H1 (cell line): Measurements from ENCODE around the gene JAKMIP1. TPM values are rescaled to one million over a fixed set of nuclear protein-coding genes. Genes with fewer than 3 reads are reported as not detected.

Source experiments
- CTCF ChIA-PET: fragments of 300-600 bp; sonication (Branson Sonifier 250); formaldehyde crosslinking; loops from one replicate; lab custom pipeline; 2021; ENCODE audit not compliant: partially characterized antibody; lab: Charles Lee
- POLR2A ChIA-PET: fragments of 300-600 bp; sonication (Branson Sonifier 250); formaldehyde crosslinking; loops from one replicate; lab custom pipeline; 2021; ENCODE audit warnings: inconsistent platforms; ENCODE audit not compliant: partially characterized antibody; lab: Charles Lee
- DNase-seq, 2 experiments: peaks; one replicate each; pipeline versions ENCODE4 v3.0.0 to v3.0.0-alpha.2; 2010 to 2022; ENCODE audit warnings: low spot score in 2 of 2, low read depth in 1 of 2, mixed read lengths in 1 of 2
- FAIRE-seq: peaks from 2 replicates; lab custom pipeline; 2011; peaks lifted over from hg19 to GRCh38; lab: Jason Lieb, UNC
- H2AFZ ChIP-seq: 2 replicates; pipeline ENCODE4 v1.8.1; 2012; ENCODE audit warnings: low read length, inconsistent platforms
- H2AK5ac ChIP-seq: 2 replicates; pipeline ENCODE4 v1.6.1; 2013; ENCODE audit warnings: low read depth, low read length
- H2BK120ac ChIP-seq: replicated peaks from 2 replicates; pipeline ENCODE3; 2013; ENCODE audit warnings: low read depth, low read length, inconsistent platforms
- H2BK12ac ChIP-seq: 2 replicates; pipeline ENCODE4 v1.6.1; 2013; ENCODE audit warnings: low read depth, low read length
- H2BK15ac ChIP-seq: 2 replicates; pipeline ENCODE4 v1.6.1; 2013; ENCODE audit warnings: low read length
- H2BK20ac ChIP-seq: 2 replicates; pipeline ENCODE4 v1.6.1; 2013; ENCODE audit warnings: low read length
- H2BK5ac ChIP-seq: 2 replicates; pipeline ENCODE4 v1.6.1; 2013; ENCODE audit warnings: low read depth, low read length
- H3K14ac ChIP-seq: 2 replicates; pipeline ENCODE4 v1.6.1; 2013; ENCODE audit warnings: inconsistent platforms; ENCODE audit not compliant: insufficient read length
- H3K18ac ChIP-seq: 2 replicates; pipeline ENCODE4 v1.6.1; 2013; ENCODE audit warnings: low read length; ENCODE audit errors: extremely low read depth
- H3K23ac ChIP-seq: 2 replicates; pipeline ENCODE4 v1.6.1; 2013; ENCODE audit warnings: inconsistent platforms; ENCODE audit not compliant: insufficient read length
- H3K23me2 ChIP-seq: 2 replicates; pipeline ENCODE4 v1.6.1; 2013; ENCODE audit warnings: low read depth, low read length
- H3K27ac ChIP-seq: 2 replicates; pipeline ENCODE4 v1.6.1; 2011; ENCODE audit warnings: low read depth, low read length, inconsistent platforms
- H3K27me3 ChIP-seq, 4 experiments: replicated peaks in 1 of 4; 1 replicate in 1 of 4; 2 replicates in 3 of 4; pipeline versions ENCODE4 v1.6.1 to v1.8.1; 2011 to 2013; ENCODE audit warnings: low read length in 3 of 4, mild to moderate bottlenecking in 3 of 4, inconsistent platforms in 2 of 4, mixed read lengths in 2 of 4, moderate library complexity in 1 of 4; ENCODE audit not compliant: control insufficient read depth in 3 of 4, insufficient read depth in 3 of 4; ENCODE audit errors: extremely low read depth in 1 of 4
- H3K36me3 ChIP-seq, 4 experiments: 2 replicates each; pipeline versions ENCODE4 v1.6.1 to v1.8.1; 2011 to 2013; ENCODE audit warnings: mild to moderate bottlenecking in 4 of 4, low read length in 3 of 4, moderate library complexity in 2 of 4, control low read depth in 1 of 4, inconsistent platforms in 1 of 4; ENCODE audit not compliant: insufficient read depth in 4 of 4, control insufficient read depth in 2 of 4
- H3K4ac ChIP-seq: replicated peaks from 2 replicates; pipeline ENCODE3; 2013; ENCODE audit warnings: low read length, low read depth, mixed read lengths, inconsistent platforms; ENCODE audit not compliant: insufficient read length
- H3K4me1 ChIP-seq, 4 experiments: replicated peaks in 1 of 4; 1 replicate in 1 of 4; 2 replicates in 3 of 4; pipeline versions ENCODE4 v1.6.1 to v1.8.1; 2011 to 2013; ENCODE audit warnings: low read length in 3 of 4, inconsistent platforms in 2 of 4, mixed read lengths in 1 of 4; ENCODE audit not compliant: insufficient read depth in 4 of 4, control insufficient read depth in 3 of 4
- H3K4me2 ChIP-seq, 2 experiments: 2 replicates each; pipeline versions ENCODE4 v1.6.1 to v1.8.1; 2011 to 2013; ENCODE audit warnings: low read depth in 2 of 2, low read length in 2 of 2, control low read depth in 1 of 2, inconsistent platforms in 1 of 2, mild to moderate bottlenecking in 1 of 2; ENCODE audit not compliant: insufficient read depth in 1 of 2
- H3K4me3 ChIP-seq, 4 experiments: fragments of 200-600, 300-600 bp in 1 of 4; sonication (generic), shearing (Covaris generic), sonication (Bioruptor Twin) in 1 of 4; 2 replicates each; pipeline versions ENCODE4 v1.5.1 to v1.8.1; 2011 to 2016; ENCODE audit warnings: low read length in 4 of 4, low read depth in 3 of 4, control low read depth in 2 of 4, inconsistent platforms in 2 of 4, mild to moderate bottlenecking in 2 of 4, mixed read lengths in 1 of 4, moderate library complexity in 1 of 4; ENCODE audit not compliant: insufficient read depth in 2 of 4; ENCODE audit errors: extremely low read depth in 1 of 4
- H3K56ac ChIP-seq: replicated peaks from 2 replicates; pipeline ENCODE3; 2013; ENCODE audit warnings: low read depth, mild to moderate bottlenecking, mixed read lengths, low read length, inconsistent platforms; ENCODE audit not compliant: insufficient read length
- H3K79me1 ChIP-seq: 2 replicates; pipeline ENCODE4 v1.6.1; 2013; ENCODE audit warnings: low read depth, low read length, control low read depth
- H3K79me2 ChIP-seq, 2 experiments: 2 replicates each; pipeline versions ENCODE4 v1.6.1 to v1.8.1; 2012 to 2013; ENCODE audit warnings: low read length in 2 of 2, mild to moderate bottlenecking in 2 of 2, inconsistent platforms in 1 of 2; ENCODE audit not compliant: insufficient read depth in 2 of 2, control insufficient read depth in 1 of 2
- H3K9ac ChIP-seq, 4 experiments: replicated peaks in 1 of 4; 1 replicate in 1 of 4; 2 replicates in 3 of 4; pipeline versions ENCODE4 v1.6.1 to v1.8.1; 2011 to 2013; ENCODE audit warnings: low read depth in 3 of 4, low read length in 3 of 4, control low read depth in 2 of 4, mild to moderate bottlenecking in 2 of 4, moderate library complexity in 2 of 4, inconsistent platforms in 1 of 4; ENCODE audit errors: extremely low read depth in 1 of 4
- H3K9me3 ChIP-seq, 2 experiments: 2 replicates each; pipeline versions ENCODE4 v1.6.1 to v1.8.1; 2012 to 2013; ENCODE audit warnings: mild to moderate bottlenecking in 2 of 2, moderate library complexity in 2 of 2, control low read depth in 1 of 2, inconsistent platforms in 1 of 2, low read depth in 1 of 2, low read length in 1 of 2, mixed read lengths in 1 of 2; ENCODE audit not compliant: insufficient read depth in 2 of 2
- H4K20me1 ChIP-seq, 2 experiments: replicated peaks in 1 of 2; 2 replicates each; pipeline versions ENCODE3 to v1.8.1; 2011 to 2013; ENCODE audit warnings: inconsistent platforms in 2 of 2, low read length in 2 of 2, mild to moderate bottlenecking in 1 of 2; ENCODE audit not compliant: insufficient read depth in 2 of 2, control insufficient read depth in 1 of 2
- H4K5ac ChIP-seq: 2 replicates; pipeline ENCODE4 v1.6.1; 2013; ENCODE audit warnings: low read length, low read depth, mixed read lengths, inconsistent platforms; ENCODE audit not compliant: insufficient read length
- H4K8ac ChIP-seq: 2 replicates; pipeline ENCODE4 v1.8.0; 2013; ENCODE audit warnings: mild to moderate bottlenecking, moderate library complexity, low read length, inconsistent platforms; ENCODE audit not compliant: insufficient read depth; ENCODE audit errors: extremely low read depth
- H4K91ac ChIP-seq: replicated peaks from 2 replicates; pipeline ENCODE3; 2013; ENCODE audit warnings: low read length, mixed read lengths, inconsistent platforms; ENCODE audit not compliant: insufficient read length
- ATF3 ChIP-seq: IDR thresholded peaks from 2 replicates; pipeline ENCODE4 v1.6.1; 2011; ENCODE audit warnings: low read depth, mild to moderate bottlenecking, low read length; ENCODE audit not compliant: insufficient read depth
- BCL11A ChIP-seq, 2 experiments: IDR thresholded peaks; one replicate each; pipeline ENCODE4 v1.6.1; 2011; ENCODE audit warnings: low read depth in 2 of 2, low read length in 2 of 2, mild to moderate bottlenecking in 2 of 2
- CBX5 ChIP-seq: fragments of 300-800, 300-1000 bp; sonication (generic); IDR thresholded peaks from 2 replicates; pipeline ENCODE4 v1.7.1; 2016; ENCODE audit warnings: antibody characterized with exemption, low read length, low read depth
- EZH2 ChIP-seq: fragments of 200-600 bp; sonication (generic); IDR thresholded peaks from 2 replicates; pipeline ENCODE4 v1.7.1; 2012; ENCODE audit warnings: low read depth, mild to moderate bottlenecking, moderate library complexity, low read length, inconsistent platforms; ENCODE audit not compliant: severe bottlenecking
- GTF2F1 ChIP-seq: IDR thresholded peaks from 2 replicates; pipeline ENCODE4 v1.6.1; 2012; ENCODE audit warnings: low read depth, low read length, improper control_type of control experiment, borderline replicate concordance
- HDAC6 ChIP-seq: IDR thresholded peaks from one replicate; pipeline ENCODE4 v1.7.1; 2012; ENCODE audit warnings: low read depth, mild to moderate bottlenecking, inconsistent platforms, low read length, moderate library complexity
- KDM1A ChIP-seq: fragments of 200-600, 300-600 bp; sonication (generic); IDR thresholded peaks from 2 replicates; pipeline ENCODE4 v1.7.1; 2016; ENCODE audit warnings: mild to moderate bottlenecking, low read length, borderline replicate concordance
- NRF1 ChIP-seq: IDR thresholded peaks from 2 replicates; pipeline ENCODE4 v1.6.1; 2011; ENCODE audit warnings: mild to moderate bottlenecking, low read depth, low read length, improper control_type of control experiment
- POLR2A ChIP-seq, 2 experiments: IDR thresholded peaks; 1 replicate in 1 of 2; 2 replicates in 1 of 2; pipeline ENCODE4 v1.6.1; 2011; ENCODE audit warnings: low read depth in 2 of 2, low read length in 2 of 2, mild to moderate bottlenecking in 2 of 2; ENCODE audit errors: control extremely low read depth in 1 of 2
- POU5F1 ChIP-seq: IDR thresholded peaks from 2 replicates; pipeline ENCODE4 v1.6.1; 2011; ENCODE audit warnings: low read depth, mild to moderate bottlenecking, low read length, moderate library complexity
- RBBP5 ChIP-seq: IDR thresholded peaks from 2 replicates; pipeline ENCODE4 v1.7.1; 2012; ENCODE audit warnings: low read depth, mild to moderate bottlenecking, inconsistent platforms, low read length, moderate library complexity, borderline replicate concordance
- SP1 ChIP-seq: IDR thresholded peaks from 2 replicates; pipeline ENCODE4 v1.6.1; 2011; ENCODE audit warnings: low read depth, low read length
- TAF7 ChIP-seq: optimal IDR thresholded peaks from 2 replicates; pipeline ENCODE3; 2011; ENCODE audit warnings: low read depth, mild to moderate bottlenecking, inconsistent platforms, low read length, moderate library complexity, borderline replicate concordance
- ZNF274 ChIP-seq: IDR thresholded peaks from 2 replicates; pipeline ENCODE4 v1.7.0; 2012; ENCODE audit warnings: low read length, borderline replicate concordance; ENCODE audit errors: extremely low read depth
- WGBS, 2 experiments: shearing (Covaris generic) in 1 of 2; methylation state at CpG; one replicate each; pipeline versions ENCODE4 v1.1.6 to v1.1.7; 2013 to 2015; ENCODE audit warnings: low lambda C conversion rate in 2 of 2, mixed read lengths in 2 of 2, inconsistent platforms in 1 of 2, low coverage in 1 of 2, missing lambda C conversion rate in 1 of 2; ENCODE audit not compliant: insufficient replicate concordance in 2 of 2, insufficient coverage in 1 of 2, insufficient read length in 1 of 2; ENCODE audit errors: extremely low coverage in 1 of 2, missing lambda C conversion rate in 1 of 2; 5-methylcytosine and 5-hydroxymethylcytosine counted together
- polyA plus RNA-seq, 7 experiments: library from polyadenylated mRNA; depleted of rRNA in 3 of 7; stranded (reverse) in 5 of 7; unstranded in 2 of 7; fragments of >200 nt in 5 of 7; fragments of 200-250 nt in 2 of 7; gene quantifications; 1 replicate in 5 of 7; 2 replicates in 1 of 7; 4 replicates in 1 of 7; pipeline versions ENCODE4 v1.2.1 to v1.2.3, GENCODE V29; 2011 to 2013; ENCODE audit warnings: missing spikeins in 2 of 7, mixed read lengths in 2 of 7
- total RNA-seq: library from RNA; stranded (reverse); fragmentation: NEBNext Ultra II Directional; extraction: Animal tissue kit (Norgen Biotek cat#: 25700); gene quantifications from 2 replicates; pipeline ENCODE4 v1.2.1, GENCODE V29; 2021

Gene JAKMIP1
- total and polyA plus RNA-seq, 2 of the 8 experiments (the other 6 are each of a cell fraction or from before 2014, with no cell fraction given) = 2.5 to 4.4 TPM

- Histone ChIP-seq H3K27me3 (no peaks in the 10 kb centered on the region), H2BK5ac (no peak overlapping the region), H2BK20ac (no peak overlapping the region), H3K4ac (no peak overlapping the region), H3K9ac (no peak overlapping the region), H4K20me1 (peaks cover 0 to 5% of the 10 kb centered on the region in 2 experiments), H3K27ac (no peak overlapping the region), H3K4me3 (no peak overlapping the region), H3K23me2 (peaks cover 15% of the 10 kb centered on the region; the same call in 1 of the 2 replicates), H2AFZ (no peak overlapping the region), H3K18ac (no peak overlapping the region), H4K91ac (no peak overlapping the region), H3K4me1 (peaks cover 0 to 2% (median 1%) of the 10 kb centered on the region in 4 experiments; a peak in 3 of 7 replicates), H2BK15ac (no peak overlapping the region), H3K14ac (no peak overlapping the region), H3K9me3 (0 out of 4 replicates have a peak, but pooled peaks cover 0 to 2% of the 10 kb centered on the region in 2 experiments), H3K79me1 (peaks cover 5% of the 10 kb centered on the region), H3K79me2 (no peaks in the 10 kb centered on the region), H3K36me3 (no peaks in the 10 kb centered on the region; a peak in 1 of 8 replicates), H3K4me2 (no peak overlapping the region), H3K23ac (no peak overlapping the region), H2BK120ac (no peak overlapping the region), H2BK12ac (no peak overlapping the region), H4K8ac (no peak overlapping the region), H2AK5ac (no peak overlapping the region), H3K56ac (no peak overlapping the region), H4K5ac (no peak overlapping the region)
- DNase-seq (no peak), FAIRE-seq (no peak)
- ChIA-PET POLR2A (no interaction called here), CTCF (interaction anchor here (1.3 to 2.2 kb wide), 2 partner anchors 9 to 13 kb away, joined by 4 to 9 read pairs; no protein-coding TSS in a partner anchor)
- WGBS, 2 experiments = 93% methylated on average over 13 of the region's 13 CpGs; no CpG with 5 or more reads in 1 of the 2 experiments
- TF ChIP-seq ATF3 (no peak), CBX5 (no peak), ZNF274 (no peak), SP1 (no peak), RBBP5 (no peak), GTF2F1 (no peak), KDM1A (no peak), TAF7 (no peak), POLR2A (IDR thresholded peaks at IDR 0.05; ENCODE audit: control extremely low read depth in 1 of 2, low read depth in 2 of 2, low read length in 2 of 2) (no peak), EZH2 (no peak), BCL11A (IDR thresholded peaks at IDR 0.05; ENCODE audit: low read depth in 2 of 2, low read length in 2 of 2) (no peak), NRF1 (no peak), POU5F1 (no peak), HDAC6 (no peak)
Measured at GRCh38 chr4:6123976-6124375, 76.4 kb downstream of the JAKMIP1 start.
